GM21447 (cell line): ENCODE measurements around the gene NUDT22.
"Not testable (repeated sequence)": the region's sequence is repeated elsewhere in the genome, so short reads cannot be mapped to it uniquely, and the experiment has no call there.

Source experiments
- ATAC-seq: cut with Tn5 transposase; IDR thresholded peaks from one replicate; pipeline ENCODE4 v1.9.1; 2021; ENCODE audit not compliant: unreplicated experiment

NUDT22 gene

GRCh38 chr11:64241241-64241490 is 15.1 kb downstream of the NUDT22 start:
- peak; percentile 56 for ATAC-seq

- ATAC-seq, result peak; percentile 7
Observed at GRCh38 chr11:64241491-64242374, 15.7 kb downstream of the NUDT22 start.

GRCh38 chr11:64243236-64243854 is 17.3 kb downstream of the NUDT22 start:
- no peak for ATAC-seq

GRCh38 chr11:64244107-64244506 is 18.0 kb downstream of the NUDT22 start:
- ATAC-seq, result no peak

- ATAC-seq, result no peak
Observed at GRCh38 chr11:64244966-64245365, 18.9 kb downstream of the NUDT22 start.

GRCh38 chr11:64245401-64245796 is 19.3 kb downstream of the NUDT22 start:
- no peak for ATAC-seq

- no peak for ATAC-seq
Observed at GRCh38 chr11:64245797-64246620, 19.9 kb downstream of the NUDT22 start.

- not testable (repeated sequence) for ATAC-seq
Observed at GRCh38 chr11:64246621-64246870, 20.5 kb downstream of the NUDT22 start.

- ATAC-seq, result no peak
Observed at GRCh38 chr11:64246871-64247728, 21.0 kb downstream of the NUDT22 start, which contains the start of gene PPP1R14B. TSS of gene PPP1R14B (minus strand) at chr11:64246943. CDS start at chr11:64246673, 270 bp downstream.

GRCh38 chr11:64247729-64248531 is 21.9 kb downstream of the NUDT22 start:
- ATAC-seq, result no peak

- ATAC-seq, result no peak
Observed at GRCh38 chr11:64248578-64248977, 22.5 kb downstream of the NUDT22 start.

GRCh38 chr11:64249038-64249437 is 23.0 kb downstream of the NUDT22 start:
- no peak for ATAC-seq

- ATAC-seq, result no peak
Observed at GRCh38 chr11:64249563-64250414, 23.7 kb downstream of the NUDT22 start.

- ATAC-seq, result no peak
Observed at GRCh38 chr11:64250415-64251015, 24.4 kb downstream of the NUDT22 start.

- no peak for ATAC-seq
Observed at GRCh38 chr11:64251016-64251752, 25.1 kb downstream of the NUDT22 start, which contains the start of gene PLCB3. TSS of gene PLCB3 (plus strand) at chr11:64251530. CDS start at chr11:64251650, 120 bp downstream.

- no peak for ATAC-seq
Observed at GRCh38 chr11:64251753-64252002, 25.6 kb downstream of the NUDT22 start.

- no peak for ATAC-seq
Observed at GRCh38 chr11:64252003-64252872, 26.2 kb downstream of the NUDT22 start.
